Fibroblast of villous mesenchyme (primary cell): ENCODE data around the gene EMC8. TPM values are rescaled to one million over a fixed set of nuclear protein-coding genes. Genes with fewer than 3 reads are reported as not detected.

Source experiments
- DNase-seq: peaks from one replicate; pipeline ENCODE4 v3.0.0-alpha.2; 2010; ENCODE audit warnings: low read depth
- H3K4me3 ChIP-seq: 2 replicates; pipeline ENCODE4 v1.5.1; 2011; ENCODE audit warnings: low read depth, mild to moderate bottlenecking, low read length
- CTCF ChIP-seq: IDR thresholded peaks from 2 replicates; pipeline ENCODE4 v1.5.1; 2012; ENCODE audit warnings: low read depth, mild to moderate bottlenecking, low read length; ENCODE audit not compliant: insufficient read depth
- total RNA-seq: library from RNA; depleted of rRNA; stranded (reverse); fragments of >200 nt; gene quantifications from 2 replicates; pipeline ENCODE4 v1.2.3, GENCODE V29; 2012

Gene EMC8
- total RNA-seq, 1 donor: 30.2 TPM

GRCh38 chr16:85757341-85757822 lies 42.0 kb downstream of the EMC8 start:
- TF ChIP-seq CTCF: no peak
- H3K4me3 ChIP-seq: no peak overlapping the region
- peak; percentile 52 for DNase-seq

- TF ChIP-seq CTCF: no peak
- DNase-seq: no peak
- no peak overlapping the region for H3K4me3 ChIP-seq
Observed at GRCh38 chr16:85755929-85756768, 43.2 kb downstream of the EMC8 start.

- TF ChIP-seq CTCF: no peak
- DNase-seq: no peak
- no peak overlapping the region for H3K4me3 ChIP-seq
Observed at GRCh38 chr16:85754413-85754812, 44.9 kb downstream of the EMC8 start.

- TF ChIP-seq CTCF: no peak
- DNase-seq: no peak
- no peak overlapping the region for H3K4me3 ChIP-seq
Observed at GRCh38 chr16:85753976-85754375, 45.4 kb downstream of the EMC8 start.

- no peak for TF ChIP-seq CTCF
- no peak for DNase-seq
- no peak overlapping the region for H3K4me3 ChIP-seq
Observed at GRCh38 chr16:85753559-85753958, 45.8 kb downstream of the EMC8 start.

- peak; percentile 52 for DNase-seq
- H3K4me3 ChIP-seq: no peak overlapping the region
- peak; percentile 49 for TF ChIP-seq CTCF
Observed at GRCh38 chr16:85752511-85753420, 46.6 kb downstream of the EMC8 start.
